SU-DHL-6 (cell line): ENCODE results near the gene SLC9A9.

Experiments
- CTCF ChIP-seq: fragments of 200-600 bp; sonication (generic); IDR thresholded peaks from one replicate; pipeline ENCODE4 v1.5.1; 2017; ENCODE audit warnings: antibody characterized with exemption, mild to moderate bottlenecking, low read length, moderate library complexity; ENCODE audit not compliant: insufficient read depth, poor library complexity, severe bottlenecking
- EZH2phosphoT487 ChIP-seq: fragments of 200-600 bp; sonication (generic), shearing (Covaris generic); conservative IDR thresholded peaks from 2 replicates; pipeline ENCODE4 v1.6.1; 2018; ENCODE audit warnings: mild to moderate bottlenecking, antibody characterized with exemption, low read length, moderate library complexity, mixed read lengths

- no peak for TF ChIP-seq CTCF
- no peak for TF ChIP-seq EZH2phosphoT487
These were observed 372.3 kb downstream of the SLC9A9 start for GRCh38 chr3:143475981-143476380.
